Mononuclear cell (primary cell): Measurements from ENCODE around the gene CDC37L1. TPM values are rescaled to one million over a fixed set of nuclear protein-coding genes. Genes with fewer than 3 reads are reported as not detected.
"Not testable (repeated sequence)": the region's sequence is repeated elsewhere in the genome, so short reads cannot be mapped to it uniquely, and the experiment has no call there.

Source experiments
- H3K27me3 ChIP-seq: 2 replicates; pipeline ENCODE4 v1.6.0; 2011; ENCODE audit warnings: low read length, control low read depth; ENCODE audit not compliant: insufficient read depth
- H3K4me1 ChIP-seq: 2 replicates; pipeline ENCODE4 v1.5.1; 2011; ENCODE audit warnings: mild to moderate bottlenecking, low read length, control low read depth; ENCODE audit not compliant: insufficient read depth
- H3K4me3 ChIP-seq: 2 replicates; pipeline ENCODE4 v1.5.1; 2011; ENCODE audit warnings: mild to moderate bottlenecking, low read length, moderate library complexity
- H3K9me3 ChIP-seq: 2 replicates; pipeline ENCODE4 v1.5.1; 2011; ENCODE audit warnings: low read depth, mild to moderate bottlenecking, control low read depth, low read length
- total RNA-seq: library from RNA; depleted of rRNA; stranded (reverse); fragments of >200 nt; gene quantifications from one replicate; pipeline ENCODE4 v1.2.3, GENCODE V29; 2012

Gene CDC37L1
- total RNA-seq, 1 donor, result 36.2 TPM

GRCh38 chr9:4746278-4747030 is 67.1 kb downstream of the CDC37L1 start:
- H3K4me3 ChIP-seq, result no peak overlapping the region
- no peaks in the 10 kb centered on the region for H3K9me3 ChIP-seq
- peaks cover 6% of the 10 kb centered on the region for H3K4me1 ChIP-seq
- no peaks in the 10 kb centered on the region for H3K27me3 ChIP-seq

GRCh38 chr9:4748612-4749011 is 69.2 kb downstream of the CDC37L1 start:
- Histone ChIP-seq H3K4me1 (no peaks in the 10 kb centered on the region), H3K27me3 (no peaks in the 10 kb centered on the region), H3K4me3 (no peak overlapping the region), H3K9me3 (no peaks in the 10 kb centered on the region)

- H3K4me3 ChIP-seq, result no peak overlapping the region
- H3K9me3 ChIP-seq, result no peaks in the 10 kb centered on the region
- peaks cover 9% of the 10 kb centered on the region for H3K4me1 ChIP-seq
- H3K27me3 ChIP-seq, result no peaks in the 10 kb centered on the region
Measured at GRCh38 chr9:4750023-4750673, 70.8 kb downstream of the CDC37L1 start.

- peaks cover 15% of the 10 kb centered on the region for H3K4me1 ChIP-seq
- H3K9me3 ChIP-seq, H3K27me3 ChIP-seq, H3K4me3 ChIP-seq: not testable (repeated sequence)
Measured at GRCh38 chr9:4754530-4754929, 75.2 kb downstream of the CDC37L1 start.

GRCh38 chr9:4755026-4755609 is 75.7 kb downstream of the CDC37L1 start:
- Histone ChIP-seq H3K27me3 (no peaks in the 10 kb centered on the region), H3K9me3 (no peaks in the 10 kb centered on the region)

GRCh38 chr9:4756420-4756819 is 77.1 kb downstream of the CDC37L1 start:
- Histone ChIP-seq H3K9me3 (no peaks in the 10 kb centered on the region), H3K27me3 (no peaks in the 10 kb centered on the region), H3K4me3 (no peak overlapping the region), H3K4me1 (peaks cover 33% of the 10 kb centered on the region)

More at GRCh38 chr9:4755026-4755609, 75.7 kb downstream of the CDC37L1 start:
- H3K4me3 ChIP-seq, result no peak overlapping the region
- peaks cover 21% of the 10 kb centered on the region for H3K4me1 ChIP-seq

Other genes with a start within 250 kb of the CDC37L1 start
- gene SLC1A1, start 189.1 kb upstream of the CDC37L1 start, total RNA-seq, result not detected
- gene PLPP6, start 17.3 kb upstream of the CDC37L1 start, total RNA-seq, result 10.1 TPM
- 1.8 TPM for gene SPATA6L, start 13.1 kb upstream of the CDC37L1 start, total RNA-seq
- 23.7 TPM for gene AK3, start 61.6 kb downstream of the CDC37L1 start, total RNA-seq
- gene RCL1, start 113.4 kb downstream of the CDC37L1 start, total RNA-seq, result 27.7 TPM